ENCODE measurements around the gene YY1. TPM values are rescaled to one million over a fixed set of nuclear protein-coding genes. Genes with fewer than 3 reads are reported as not detected.
"Not testable (repeated sequence)": the region's sequence is repeated elsewhere in the genome, so short reads cannot be mapped to it uniquely, and the experiment has no call there.

Gene YY1
- total RNA-seq, 1 experiment from 2014 or later: 44.1 TPM

- no peak for DNase-seq (ENCODE audit: low read depth)
Measured at GRCh38 chr14:100296106-100296651, 57.2 kb downstream of the YY1 start.

GRCh38 chr14:100296729-100297128, 57.8 kb downstream of the YY1 start:
- DNase-seq (ENCODE audit: low read depth): not testable (repeated sequence)

- DNase-seq (ENCODE audit: low read depth): no peak
Measured at GRCh38 chr14:100297320-100298300, 58.7 kb downstream of the YY1 start.

GRCh38 chr14:100298551-100299237, 59.8 kb downstream of the YY1 start:
- DNase-seq (ENCODE audit: low read depth): no peak

GRCh38 chr14:100299238-100299560, 60.3 kb downstream of the YY1 start:
- no peak for DNase-seq (ENCODE audit: low read depth)

- DNase-seq (ENCODE audit: low read depth): no peak
Measured at GRCh38 chr14:100302616-100303015, 63.7 kb downstream of the YY1 start.

- DNase-seq (ENCODE audit: low read depth): no peak
Measured at GRCh38 chr14:100303179-100303578, 64.2 kb downstream of the YY1 start.

- DNase-seq (ENCODE audit: low read depth): no peak
Measured at GRCh38 chr14:100303925-100304324, 65.0 kb downstream of the YY1 start.

- DNase-seq (ENCODE audit: low read depth): peak; percentile 65
Measured at GRCh38 chr14:100304825-100305323, 65.9 kb downstream of the YY1 start.

GRCh38 chr14:100305324-100306100, 66.6 kb downstream of the YY1 start:
- DNase-seq (ENCODE audit: low read depth): peak; percentile 72

- peak; percentile 97 for DNase-seq (ENCODE audit: low read depth)
Measured at GRCh38 chr14:100306101-100306997, 67.4 kb downstream of the YY1 start, which contains the start of gene SLC25A29. TSS of gene SLC25A29 (minus strand) at chr14:100306444. CDS start at chr14:100306232, 212 bp downstream.

- DNase-seq (ENCODE audit: low read depth): peak; percentile 43
Measured at GRCh38 chr14:100306998-100307765, 68.2 kb downstream of the YY1 start.

GRCh38 chr14:100307766-100308426, 69.0 kb downstream of the YY1 start:
- DNase-seq (ENCODE audit: low read depth): no peak

GRCh38 chr14:100308427-100308792, 69.5 kb downstream of the YY1 start:
- not testable (repeated sequence) for DNase-seq (ENCODE audit: low read depth)

GRCh38 chr14:100309028-100309737, 70.2 kb downstream of the YY1 start:
- DNase-seq (ENCODE audit: low read depth): no peak

GRCh38 chr14:100312110-100312876, 73.3 kb downstream of the YY1 start:
- not testable (repeated sequence) for DNase-seq (ENCODE audit: low read depth)

GRCh38 chr14:100312877-100313400, 74.0 kb downstream of the YY1 start:
- no peak for DNase-seq (ENCODE audit: low read depth)

Measured in Daoy (cell line).